Measurements from ENCODE around the gene PCGF2.

The PCGF2 gene

GRCh38 chr17:38705523-38705802 is 42.7 kb downstream of the PCGF2 start:
- H3K9ac ChIP-seq (ENCODE audit: low read length) = peak overlapping the region; percentile 88
- peaks cover 25% of the 10 kb centered on the region for H3K36me3 ChIP-seq (ENCODE audit: insufficient read depth, low read length)
- H4K20me1 ChIP-seq (ENCODE audit: insufficient read depth, low read length) = no peaks in the 10 kb centered on the region
- H3K27ac ChIP-seq (ENCODE audit: low read depth, low read length, poor library complexity, severe bottlenecking) = no peak overlapping the region
- H3K4me3 ChIP-seq (ENCODE audit: low read depth, low read length, poor library complexity, severe bottlenecking) = peak overlapping the region; percentile 95
- H3K4me1 ChIP-seq (ENCODE audit: insufficient read depth, low read length, severe bottlenecking) = peaks cover 39% of the 10 kb centered on the region
- no peak overlapping the region for H2AFZ ChIP-seq (ENCODE audit: low read length)
- H3K27me3 ChIP-seq (ENCODE audit: insufficient read depth, low read length) = peaks cover 4% of the 10 kb centered on the region; the same call in 1 of the 2 replicates
- TF ChIP-seq CTCF (IDR thresholded peaks at IDR 0.05; ENCODE audit: low read length) (no peak), EZH2 (IDR thresholded peaks at IDR 0.05; ENCODE audit: borderline replicate concordance, low read length) (no peak)
- 0 out of 2 replicates have a peak, but pooled peaks cover 4% of the 10 kb centered on the region for H3K79me2 ChIP-seq (ENCODE audit: insufficient read depth, low read length)
- peaks cover 7% of the 10 kb centered on the region; the same call in 1 of the 2 replicates for H3F3A ChIP-seq (ENCODE audit: insufficient read depth, low read length)
- peak overlapping the region; percentile 80 for H3K4me2 ChIP-seq (ENCODE audit: low read length)
- H3K9me3 ChIP-seq (ENCODE audit: low read length) = no peaks in the 10 kb centered on the region
- H3K9me2 ChIP-seq (ENCODE audit: low read depth, low read length) = no peaks in the 10 kb centered on the region

GRCh38 chr17:38704606-38705522 is 43.3 kb downstream of the PCGF2 start, which contains the start of gene MLLT6:
MLLT6 (plus strand) TSS chr17:38705273; CDS start chr17:38705633, 360 bp downstream.
- peaks cover 39% of the 10 kb centered on the region for H3K4me1 ChIP-seq (ENCODE audit: insufficient read depth, low read length, severe bottlenecking)
- TF ChIP-seq EZH2 (IDR thresholded peaks at IDR 0.05; ENCODE audit: borderline replicate concordance, low read length) = no peak
- no peak for TF ChIP-seq CTCF (IDR thresholded peaks at IDR 0.05; ENCODE audit: low read length)

GRCh38 chr17:38703742-38704605 is 44.2 kb downstream of the PCGF2 start:
- peak overlapping the region; percentile 90 for H3K27ac ChIP-seq (ENCODE audit: low read depth, low read length, poor library complexity, severe bottlenecking)
- no peaks in the 10 kb centered on the region for H3K9me3 ChIP-seq (ENCODE audit: low read length)
- H2AFZ ChIP-seq (ENCODE audit: low read length) = no peak overlapping the region
- H3K27me3 ChIP-seq (ENCODE audit: insufficient read depth, low read length) = peaks cover 4% of the 10 kb centered on the region; the same call in 1 of the 2 replicates
- peaks cover 14% of the 10 kb centered on the region for H3K36me3 ChIP-seq (ENCODE audit: insufficient read depth, low read length)
- 0 out of 2 replicates have a peak, but pooled peaks cover 4% of the 10 kb centered on the region for H3K79me2 ChIP-seq (ENCODE audit: insufficient read depth, low read length)
- peak overlapping the region; percentile 93 for H3K9ac ChIP-seq (ENCODE audit: low read length)
- peaks cover 7% of the 10 kb centered on the region; the same call in 1 of the 2 replicates for H3F3A ChIP-seq (ENCODE audit: insufficient read depth, low read length)
- H3K9me2 ChIP-seq (ENCODE audit: low read depth, low read length) = no peaks in the 10 kb centered on the region
- H3K4me2 ChIP-seq (ENCODE audit: low read length) = peak overlapping the region; percentile 94
- no peaks in the 10 kb centered on the region for H4K20me1 ChIP-seq (ENCODE audit: insufficient read depth, low read length)
- peaks cover 39% of the 10 kb centered on the region for H3K4me1 ChIP-seq (ENCODE audit: insufficient read depth, low read length, severe bottlenecking)
- TF ChIP-seq CTCF (IDR thresholded peaks at IDR 0.05; ENCODE audit: low read length) (no peak), EZH2 (IDR thresholded peaks at IDR 0.05; ENCODE audit: borderline replicate concordance, low read length) (no peak)
- peak overlapping the region; percentile 95 for H3K4me3 ChIP-seq (ENCODE audit: low read depth, low read length, poor library complexity, severe bottlenecking)

More at GRCh38 chr17:38704606-38705522, 43.3 kb downstream of the PCGF2 start, which contains the start of gene MLLT6:
- H3K27me3 ChIP-seq (ENCODE audit: insufficient read depth, low read length) = peaks cover 4% of the 10 kb centered on the region; the same call in 1 of the 2 replicates
- no peak within 1 kb of the TSS for H2AFZ ChIP-seq (ENCODE audit: low read length)
- H3K4me3 ChIP-seq (ENCODE audit: low read depth, low read length, poor library complexity, severe bottlenecking) = peak within 1 kb of the TSS; percentile 95
- H3K36me3 ChIP-seq (ENCODE audit: insufficient read depth, low read length) = peaks cover 23% of the 10 kb centered on the region
- H3K79me2 ChIP-seq (ENCODE audit: insufficient read depth, low read length) = 0 out of 2 replicates have a peak, but pooled peaks cover 4% of the 10 kb centered on the region
- H3K9me3 ChIP-seq (ENCODE audit: low read length) = no peaks in the 10 kb centered on the region
- H3F3A ChIP-seq (ENCODE audit: insufficient read depth, low read length) = peaks cover 7% of the 10 kb centered on the region; the same call in 1 of the 2 replicates
- peak within 1 kb of the TSS; percentile 94 for H3K4me2 ChIP-seq (ENCODE audit: low read length)
- peak within 1 kb of the TSS; percentile 93 for H3K9ac ChIP-seq (ENCODE audit: low read length)
- no peaks in the 10 kb centered on the region for H4K20me1 ChIP-seq (ENCODE audit: insufficient read depth, low read length)
- H3K9me2 ChIP-seq (ENCODE audit: low read depth, low read length) = no peaks in the 10 kb centered on the region
- peak within 1 kb of the TSS; percentile 90 for H3K27ac ChIP-seq (ENCODE audit: low read depth, low read length, poor library complexity, severe bottlenecking)

Data from OCI-LY1 (cell line).